Measurements from ENCODE around the gene MSL3.

DNA sequence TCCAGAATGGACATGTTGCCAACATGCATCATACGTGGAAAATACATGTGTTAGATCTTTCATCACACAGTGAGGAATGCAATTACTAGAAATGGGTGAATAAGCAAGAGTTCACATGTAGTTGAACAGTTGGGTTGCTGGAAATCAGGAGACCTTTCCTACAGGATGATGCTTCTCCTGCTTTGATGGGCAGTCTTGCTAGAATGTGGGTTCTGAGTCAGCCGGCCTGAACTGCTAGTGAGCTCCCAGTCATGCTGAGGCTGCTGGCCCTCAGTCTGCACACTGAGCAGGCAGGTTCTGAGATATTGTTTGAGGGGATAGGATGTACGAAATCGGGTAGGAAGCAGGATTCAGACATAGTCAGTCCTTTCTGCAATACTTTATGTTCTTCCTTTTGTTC is 20.2 kb downstream of the MSL3 start:
- TF ChIP-seq, protein P1, sequence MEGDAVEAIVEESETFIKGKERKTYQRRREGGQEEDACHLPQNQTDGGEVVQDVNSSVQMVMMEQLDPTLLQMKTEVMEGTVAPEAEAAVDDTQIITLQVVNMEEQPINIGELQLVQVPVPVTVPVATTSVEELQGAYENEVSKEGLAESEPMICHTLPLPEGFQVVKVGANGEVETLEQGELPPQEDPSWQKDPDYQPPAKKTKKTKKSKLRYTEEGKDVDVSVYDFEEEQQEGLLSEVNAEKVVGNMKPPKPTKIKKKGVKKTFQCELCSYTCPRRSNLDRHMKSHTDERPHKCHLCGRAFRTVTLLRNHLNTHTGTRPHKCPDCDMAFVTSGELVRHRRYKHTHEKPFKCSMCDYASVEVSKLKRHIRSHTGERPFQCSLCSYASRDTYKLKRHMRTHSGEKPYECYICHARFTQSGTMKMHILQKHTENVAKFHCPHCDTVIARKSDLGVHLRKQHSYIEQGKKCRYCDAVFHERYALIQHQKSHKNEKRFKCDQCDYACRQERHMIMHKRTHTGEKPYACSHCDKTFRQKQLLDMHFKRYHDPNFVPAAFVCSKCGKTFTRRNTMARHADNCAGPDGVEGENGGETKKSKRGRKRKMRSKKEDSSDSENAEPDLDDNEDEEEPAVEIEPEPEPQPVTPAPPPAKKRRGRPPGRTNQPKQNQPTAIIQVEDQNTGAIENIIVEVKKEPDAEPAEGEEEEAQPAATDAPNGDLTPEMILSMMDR (IDR thresholded peaks at IDR 0.05): no peak
- TF ChIP-seq POLR2A (IDR thresholded peaks at IDR 0.05) (no peak), POLR2AphosphoS5 (IDR thresholded peaks at IDR 0.05) (no peak), EP300 (IDR thresholded peaks at IDR 0.05) (no peak)

All from upper lobe of left lung (tissue), 4 donors.